GM19238 (cell line): ENCODE data around the gene AGAP1.
"Not testable (repeated sequence)": the region's sequence is repeated elsewhere in the genome, so short reads cannot be mapped to it uniquely, and the experiment has no call there.

Experiments used
- DNase-seq: peaks from one replicate; pipeline ENCODE4 v3.0.0; 2011; ENCODE audit warnings: low spot score; ENCODE audit not compliant: insufficient read length

The AGAP1 gene

GRCh38 chr2:236085211-236085610, 591.4 kb downstream of the AGAP1 start:
- no peak for DNase-seq

GRCh38 chr2:236085647-236086046, 591.8 kb downstream of the AGAP1 start:
- DNase-seq = no peak

- DNase-seq = no peak
Observed at GRCh38 chr2:236086403-236086970, 592.6 kb downstream of the AGAP1 start.

GRCh38 chr2:236086971-236087465, 593.2 kb downstream of the AGAP1 start:
- DNase-seq = no peak

GRCh38 chr2:236088368-236089057, 594.7 kb downstream of the AGAP1 start:
- no peak for DNase-seq

- DNase-seq = no peak
Observed at GRCh38 chr2:236089271-236090026, 595.6 kb downstream of the AGAP1 start.

GRCh38 chr2:236090027-236090382, 596.2 kb downstream of the AGAP1 start:
- DNase-seq = no peak

- DNase-seq = not testable (repeated sequence)
Observed at GRCh38 chr2:236090826-236091225, 597.0 kb downstream of the AGAP1 start.

- DNase-seq = no peak
Observed at GRCh38 chr2:236092714-236093113, 598.9 kb downstream of the AGAP1 start.

- DNase-seq = no peak
Observed at GRCh38 chr2:236093134-236093533, 599.3 kb downstream of the AGAP1 start.

GRCh38 chr2:236095504-236095903, 601.7 kb downstream of the AGAP1 start:
- DNase-seq = no peak

- no peak for DNase-seq
Observed at GRCh38 chr2:236101311-236101950, 607.6 kb downstream of the AGAP1 start.

GRCh38 chr2:236102971-236103370, 609.1 kb downstream of the AGAP1 start:
- no peak for DNase-seq

GRCh38 chr2:236103981-236104380, 610.1 kb downstream of the AGAP1 start:
- DNase-seq = no peak

GRCh38 chr2:236105955-236106607, 612.2 kb downstream of the AGAP1 start:
- DNase-seq = no peak

GRCh38 chr2:236106761-236107160, 612.9 kb downstream of the AGAP1 start:
- DNase-seq = no peak

GRCh38 chr2:236107536-236107935, 613.7 kb downstream of the AGAP1 start:
- no peak for DNase-seq

- no peak for DNase-seq
Observed at GRCh38 chr2:236107942-236108625, 614.2 kb downstream of the AGAP1 start.

GRCh38 chr2:236109061-236109460, 615.2 kb downstream of the AGAP1 start:
- DNase-seq = no peak

GRCh38 chr2:236109473-236109872, 615.6 kb downstream of the AGAP1 start:
- DNase-seq = no peak

- no peak for DNase-seq
Observed at GRCh38 chr2:236112466-236112865, 618.6 kb downstream of the AGAP1 start.
